Testis (tissue), 3 donors: ENCODE measurements around the gene UBE2QL1. TPM values are rescaled to one million over a fixed set of nuclear protein-coding genes. Genes with fewer than 3 reads are reported as not detected.
A peak's percentile ranks its signal among the peaks of the same experiment; 100 is the strongest.

Source experiments
- DNase-seq: peaks from one replicate; pipeline ENCODE4 v3.0.0-alpha.2; 2019
- H3K27ac ChIP-seq, 2 donors: fragments of 200-600 bp; sonication (generic); one replicate each; pipeline ENCODE4 v1.5.1; 2019
- H3K27me3 ChIP-seq: fragments of 200-600 bp; sonication (generic); one replicate; pipeline ENCODE4 v1.5.1; 2019
- H3K36me3 ChIP-seq: fragments of 200-600 bp; sonication (generic); one replicate; pipeline ENCODE4 v1.5.1; 2017; ENCODE audit warnings: low read depth; ENCODE audit errors: missing control alignments
- H3K4me1 ChIP-seq: fragments of 200-600 bp; sonication (generic); one replicate; pipeline ENCODE4 v1.5.1; 2019
- H3K4me3 ChIP-seq, 2 donors: fragments of 200-600 bp; sonication (generic); one replicate each; pipeline ENCODE4 v1.5.1; 2017 to 2019
- H3K9me3 ChIP-seq: fragments of 200-600 bp; sonication (generic); one replicate; pipeline ENCODE4 v1.5.1; 2017
- POLR2A ChIP-seq: fragments of 450-650 bp; IDR thresholded peaks from one replicate; pipeline ENCODE4 v1.6.1; 2017; ENCODE audit warnings: antibody characterized with exemption, mild to moderate bottlenecking, moderate library complexity
- WGBS, 2 donors: methylation state at CpG; one replicate each; pipeline ENCODE4 v1.1.5; 2018; 5-methylcytosine and 5-hydroxymethylcytosine counted together
- intact Hi-C: fragments of 100-400 bp; cut with DNase I; formaldehyde crosslinking; loops from one replicate; pipeline ENCODE4 v1.15.1; 2023; ENCODE audit warnings: low total_unique reads
- polyA plus RNA-seq: library from polyadenylated mRNA; stranded (reverse); fragments of 350-450 nt; fragmentation: Illumina TruSeq; extraction: RNeasy Lipid Tissue Mini Kit (QIAGEN cat#74804); gene quantifications from one replicate; pipeline ENCODE4 v1.2.3, GENCODE V29; 2014; ENCODE audit warnings: low read depth, low replicate concordance; ENCODE audit not compliant: insufficient read depth
- total RNA-seq, 2 donors: library from RNA; depleted of rRNA; stranded (reverse); fragments of >200 nt; gene quantifications; one replicate each; pipeline ENCODE4 v1.2.3, GENCODE V29; 2016
- TF ChIP-seq, protein P1 (sequence below), 3 experiments: fragments of 450-650 bp in 2 of 3; fragments of 200-600 bp in 1 of 3; sonication (generic) in 1 of 3; IDR thresholded peaks; one replicate each; pipeline ENCODE4 v1.5.1; 2016 to 2019; ENCODE audit warnings: antibody characterized with exemption in 3 of 3, mild to moderate bottlenecking in 2 of 3, moderate library complexity in 1 of 3

The UBE2QL1 gene
- total and polyA plus RNA-seq, 3 donors from 2014 or later, result 1.9 to 3.2 (median 2.0) TPM

GRCh38 chr5:6461793-6462650 lies 13.4 kb downstream of the UBE2QL1 start:
- no peaks in the 10 kb centered on the region for H3K27me3 ChIP-seq
- H3K36me3 ChIP-seq, result no peaks in the 10 kb centered on the region
- H3K4me3 ChIP-seq, result no peak overlapping the region
- H3K4me1 ChIP-seq, result no peaks in the 10 kb centered on the region
- 89% methylated on average over 17 of the region's 17 CpGs for WGBS, 2 donors
- TF ChIP-seq, protein P1, sequence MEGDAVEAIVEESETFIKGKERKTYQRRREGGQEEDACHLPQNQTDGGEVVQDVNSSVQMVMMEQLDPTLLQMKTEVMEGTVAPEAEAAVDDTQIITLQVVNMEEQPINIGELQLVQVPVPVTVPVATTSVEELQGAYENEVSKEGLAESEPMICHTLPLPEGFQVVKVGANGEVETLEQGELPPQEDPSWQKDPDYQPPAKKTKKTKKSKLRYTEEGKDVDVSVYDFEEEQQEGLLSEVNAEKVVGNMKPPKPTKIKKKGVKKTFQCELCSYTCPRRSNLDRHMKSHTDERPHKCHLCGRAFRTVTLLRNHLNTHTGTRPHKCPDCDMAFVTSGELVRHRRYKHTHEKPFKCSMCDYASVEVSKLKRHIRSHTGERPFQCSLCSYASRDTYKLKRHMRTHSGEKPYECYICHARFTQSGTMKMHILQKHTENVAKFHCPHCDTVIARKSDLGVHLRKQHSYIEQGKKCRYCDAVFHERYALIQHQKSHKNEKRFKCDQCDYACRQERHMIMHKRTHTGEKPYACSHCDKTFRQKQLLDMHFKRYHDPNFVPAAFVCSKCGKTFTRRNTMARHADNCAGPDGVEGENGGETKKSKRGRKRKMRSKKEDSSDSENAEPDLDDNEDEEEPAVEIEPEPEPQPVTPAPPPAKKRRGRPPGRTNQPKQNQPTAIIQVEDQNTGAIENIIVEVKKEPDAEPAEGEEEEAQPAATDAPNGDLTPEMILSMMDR (IDR thresholded peaks at IDR 0.05), result no peak
- TF ChIP-seq POLR2A, result no peak
- peak; percentile 7 for DNase-seq
- no peak overlapping the region for H3K27ac ChIP-seq
- H3K9me3 ChIP-seq, result no peaks in the 10 kb centered on the region
- intact Hi-C loops, result no loop called here

GRCh38 chr5:6462671-6463070 lies 14.0 kb downstream of the UBE2QL1 start:
- no peak overlapping the region for H3K4me3 ChIP-seq
- H3K9me3 ChIP-seq, result no peaks in the 10 kb centered on the region
- DNase-seq, result no peak
- intact Hi-C loops, result no loop called here
- TF ChIP-seq, protein P1 (IDR thresholded peaks at IDR 0.05), result no peak
- no peak for TF ChIP-seq POLR2A
- WGBS, 2 donors, result 91 to 96% methylated on average over 7 of the region's 7 CpGs
- no peaks in the 10 kb centered on the region for H3K27me3 ChIP-seq
- H3K27ac ChIP-seq, result no peak overlapping the region
- H3K36me3 ChIP-seq, result no peaks in the 10 kb centered on the region
- no peaks in the 10 kb centered on the region for H3K4me1 ChIP-seq

- Histone ChIP-seq H3K27me3 (no peaks in the 10 kb centered on the region), H3K9me3 (no peaks in the 10 kb centered on the region)
Observed at GRCh38 chr5:6464441-6464840, 15.8 kb downstream of the UBE2QL1 start.

GRCh38 chr5:6465831-6466790 lies 17.5 kb downstream of the UBE2QL1 start:
- DNase-seq, result peak; percentile 4
- intact Hi-C loops, result no loop called here
- H3K4me3 ChIP-seq, result no peak overlapping the region

More at GRCh38 chr5:6464441-6464840, 15.8 kb downstream of the UBE2QL1 start:
- peak; percentile 5 for DNase-seq
- Histone ChIP-seq H3K27ac (no peak overlapping the region), H3K4me3 (no peak overlapping the region), H3K4me1 (no peaks in the 10 kb centered on the region), H3K36me3 (no peaks in the 10 kb centered on the region)
- 60 to 68% methylated on average over 6 of the region's 6 CpGs for WGBS, 2 donors
- TF ChIP-seq, protein P1 (IDR thresholded peaks at IDR 0.05), result no peak
- no peak for TF ChIP-seq POLR2A
- intact Hi-C loops, result no loop called here

More at GRCh38 chr5:6465831-6466790, 17.5 kb downstream of the UBE2QL1 start:
- Histone ChIP-seq H3K27me3 (no peaks in the 10 kb centered on the region), H3K9me3 (no peaks in the 10 kb centered on the region), H3K4me1 (no peaks in the 10 kb centered on the region), H3K36me3 (no peaks in the 10 kb centered on the region), H3K27ac (no peak overlapping the region)
- no peak for TF ChIP-seq POLR2A
- TF ChIP-seq, protein P1 (IDR thresholded peaks at IDR 0.05), result no peak
- 75 to 85% methylated on average over 22 to 28 of the region's 28 CpGs for WGBS, 2 donors
